Measurements from ENCODE around the gene DKK1. TPM values are rescaled to one million over a fixed set of nuclear protein-coding genes. Genes with fewer than 3 reads are reported as not detected.

The DKK1 gene
- total and polyA plus RNA-seq, 2 of the 13 experiments (the other 11 are each of a cell fraction or from before 2014, with no cell fraction given), result 123 to 262 TPM

DNA sequence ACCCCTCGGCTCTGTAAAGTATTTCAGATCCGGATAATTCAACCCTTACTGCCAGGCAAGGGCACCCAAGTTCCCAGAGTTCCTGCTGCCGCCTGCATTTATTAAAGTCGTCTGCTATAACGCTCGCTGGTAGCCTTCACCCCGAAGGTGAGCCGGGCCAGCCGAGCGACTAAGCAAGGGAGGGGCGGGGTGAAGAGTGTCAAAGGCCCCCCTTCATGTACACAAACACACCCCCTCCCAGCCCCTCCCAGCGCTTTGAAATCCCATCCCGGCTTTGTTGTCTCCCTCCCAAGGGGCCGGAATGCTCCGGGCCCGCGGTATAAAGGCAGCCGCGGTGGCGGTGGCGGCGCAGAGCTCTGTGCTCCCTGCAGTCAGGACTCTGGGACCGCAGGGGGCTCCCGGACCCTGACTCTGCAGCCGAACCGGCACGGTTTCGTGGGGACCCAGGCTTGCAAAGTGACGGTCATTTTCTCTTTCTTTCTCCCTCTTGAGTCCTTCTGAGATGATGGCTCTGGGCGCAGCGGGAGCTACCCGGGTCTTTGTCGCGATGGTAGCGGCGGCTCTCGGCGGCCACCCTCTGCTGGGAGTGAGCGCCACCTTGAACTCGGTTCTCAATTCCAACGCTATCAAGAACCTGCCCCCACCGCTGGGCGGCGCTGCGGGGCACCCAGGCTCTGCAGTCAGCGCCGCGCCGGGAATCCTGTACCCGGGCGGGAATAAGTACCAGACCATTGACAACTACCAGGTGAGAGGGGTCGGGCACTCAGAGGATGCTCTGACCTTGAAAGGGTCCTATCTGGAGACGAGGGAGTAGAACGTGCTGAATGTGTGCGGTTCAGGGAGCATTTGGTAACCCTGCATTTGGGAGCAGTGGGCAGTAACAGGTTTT lies at the start of gene DKK1 (continued):
- no peak for TF ChIP-seq ZNF251 (CRISPR knock-in tag; IDR thresholded peaks at IDR 0.05)
- TF ChIP-seq SALL2 (CRISPR knock-in tag; IDR thresholded peaks at IDR 0.05), result peak; percentile 83; the same call in 1 of the 2 replicates
- no peak for TF ChIP-seq ARHGAP35 (CRISPR knock-in tag; IDR thresholded peaks at IDR 0.05; ENCODE audit: borderline replicate concordance)
- peak; percentile 16 for TF ChIP-seq ZSCAN21 (CRISPR knock-in tag; IDR thresholded peaks at IDR 0.05; ENCODE audit: borderline replicate concordance)
- TF ChIP-seq, protein P1, sequence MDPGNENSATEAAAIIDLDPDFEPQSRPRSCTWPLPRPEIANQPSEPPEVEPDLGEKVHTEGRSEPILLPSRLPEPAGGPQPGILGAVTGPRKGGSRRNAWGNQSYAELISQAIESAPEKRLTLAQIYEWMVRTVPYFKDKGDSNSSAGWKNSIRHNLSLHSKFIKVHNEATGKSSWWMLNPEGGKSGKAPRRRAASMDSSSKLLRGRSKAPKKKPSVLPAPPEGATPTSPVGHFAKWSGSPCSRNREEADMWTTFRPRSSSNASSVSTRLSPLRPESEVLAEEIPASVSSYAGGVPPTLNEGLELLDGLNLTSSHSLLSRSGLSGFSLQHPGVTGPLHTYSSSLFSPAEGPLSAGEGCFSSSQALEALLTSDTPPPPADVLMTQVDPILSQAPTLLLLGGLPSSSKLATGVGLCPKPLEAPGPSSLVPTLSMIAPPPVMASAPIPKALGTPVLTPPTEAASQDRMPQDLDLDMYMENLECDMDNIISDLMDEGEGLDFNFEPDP (CRISPR knock-in tag; conservative IDR thresholded peaks at IDR 0.05), result peak; percentile 12; the same call in 1 of the 2 replicates
- TF ChIP-seq ZNF550 (CRISPR knock-in tag; IDR thresholded peaks at IDR 0.05; ENCODE audit: borderline replicate concordance), result no peak
- no peak for TF ChIP-seq SETDB1 (CRISPR knock-in tag; IDR thresholded peaks at IDR 0.05; ENCODE audit: borderline replicate concordance)
- TF ChIP-seq NFYC (CRISPR knock-in tag; IDR thresholded peaks at IDR 0.05), result no peak
- TF ChIP-seq ZNF780A (CRISPR knock-in tag; IDR thresholded peaks at IDR 0.05), result 0 out of 2 replicates have a peak, but pooled peaks have one; percentile 30
- TF ChIP-seq ZNF263 (CRISPR knock-in tag; IDR thresholded peaks at IDR 0.05), result peak; percentile 85
- TF ChIP-seq, protein P2, sequence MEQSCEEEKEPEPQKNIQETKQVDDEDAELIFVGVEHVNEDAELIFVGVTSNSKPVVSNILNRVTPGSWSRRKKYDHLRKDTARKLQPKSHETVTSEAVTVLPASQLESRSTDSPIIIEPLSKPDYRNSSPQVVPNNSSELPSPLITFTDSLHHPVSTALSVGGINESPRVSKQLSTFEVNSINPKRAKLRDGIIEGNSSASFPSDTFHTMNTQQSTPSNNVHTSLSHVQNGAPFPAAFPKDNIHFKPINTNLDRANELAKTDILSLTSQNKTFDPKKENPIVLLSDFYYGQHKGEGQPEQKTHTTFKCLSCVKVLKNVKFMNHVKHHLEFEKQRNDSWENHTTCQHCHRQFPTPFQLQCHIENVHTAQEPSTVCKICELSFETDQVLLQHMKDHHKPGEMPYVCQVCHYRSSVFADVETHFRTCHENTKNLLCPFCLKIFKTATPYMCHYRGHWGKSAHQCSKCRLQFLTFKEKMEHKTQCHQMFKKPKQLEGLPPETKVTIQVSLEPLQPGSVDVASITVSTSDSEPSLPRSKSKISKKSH (CRISPR knock-in tag; IDR thresholded peaks at IDR 0.05; ENCODE audit: borderline replicate concordance), result peak; percentile 89
- TF ChIP-seq ZFY (CRISPR knock-in tag; IDR thresholded peaks at IDR 0.05), result no peak; the same call in 1 of the 2 replicates
- TF ChIP-seq, protein P3, sequence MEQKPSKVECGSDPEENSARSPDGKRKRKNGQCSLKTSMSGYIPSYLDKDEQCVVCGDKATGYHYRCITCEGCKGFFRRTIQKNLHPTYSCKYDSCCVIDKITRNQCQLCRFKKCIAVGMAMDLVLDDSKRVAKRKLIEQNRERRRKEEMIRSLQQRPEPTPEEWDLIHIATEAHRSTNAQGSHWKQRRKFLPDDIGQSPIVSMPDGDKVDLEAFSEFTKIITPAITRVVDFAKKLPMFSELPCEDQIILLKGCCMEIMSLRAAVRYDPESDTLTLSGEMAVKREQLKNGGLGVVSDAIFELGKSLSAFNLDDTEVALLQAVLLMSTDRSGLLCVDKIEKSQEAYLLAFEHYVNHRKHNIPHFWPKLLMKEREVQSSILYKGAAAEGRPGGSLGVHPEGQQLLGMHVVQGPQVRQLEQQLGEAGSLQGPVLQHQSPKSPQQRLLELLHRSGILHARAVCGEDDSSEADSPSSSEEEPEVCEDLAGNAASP (CRISPR knock-in tag; IDR thresholded peaks at IDR 0.05; ENCODE audit: borderline replicate concordance), result peak; percentile 35
- peak; percentile 48; the same call in 1 of the 2 replicates for TF ChIP-seq ZNF678 (CRISPR knock-in tag; IDR thresholded peaks at IDR 0.05)
- TF ChIP-seq FOXA3 (CRISPR knock-in tag; IDR thresholded peaks at IDR 0.05), result peak; percentile 84
- TF ChIP-seq JUNB (CRISPR knock-in tag; IDR thresholded peaks at IDR 0.05; ENCODE audit: borderline replicate concordance), result no peak
- TF ChIP-seq RNF2 (conservative IDR thresholded peaks at IDR 0.05; ENCODE audit: low read depth), result no peak; the same call in 1 of the 2 replicates
- 0 out of 2 replicates have a peak, but pooled peaks have one; percentile 38 for TF ChIP-seq ISX (CRISPR knock-in tag; conservative IDR thresholded peaks at IDR 0.05)
- peak; percentile 57 for TF ChIP-seq KDM3A (CRISPR knock-in tag; IDR thresholded peaks at IDR 0.05; ENCODE audit: low read depth)
- TF ChIP-seq, protein P4, sequence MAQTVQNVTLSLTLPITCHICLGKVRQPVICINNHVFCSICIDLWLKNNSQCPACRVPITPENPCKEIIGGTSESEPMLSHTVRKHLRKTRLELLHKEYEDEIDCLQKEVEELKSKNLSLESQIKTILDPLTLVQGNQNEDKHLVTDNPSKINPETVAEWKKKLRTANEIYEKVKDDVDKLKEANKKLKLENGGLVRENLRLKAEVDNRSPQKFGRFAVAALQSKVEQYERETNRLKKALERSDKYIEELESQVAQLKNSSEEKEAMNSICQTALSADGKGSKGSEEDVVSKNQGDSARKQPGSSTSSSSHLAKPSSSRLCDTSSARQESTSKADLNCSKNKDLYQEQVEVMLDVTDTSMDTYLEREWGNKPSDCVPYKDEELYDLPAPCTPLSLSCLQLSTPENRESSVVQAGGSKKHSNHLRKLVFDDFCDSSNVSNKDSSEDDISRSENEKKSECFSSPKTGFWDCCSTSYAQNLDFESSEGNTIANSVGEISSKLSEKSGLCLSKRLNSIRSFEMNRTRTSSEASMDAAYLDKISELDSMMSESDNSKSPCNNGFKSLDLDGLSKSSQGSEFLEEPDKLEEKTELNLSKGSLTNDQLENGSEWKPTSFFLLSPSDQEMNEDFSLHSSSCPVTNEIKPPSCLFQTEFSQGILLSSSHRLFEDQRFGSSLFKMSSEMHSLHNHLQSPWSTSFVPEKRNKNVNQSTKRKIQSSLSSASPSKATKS (CRISPR knock-in tag; IDR thresholded peaks at IDR 0.05), result peak; percentile 61; the same call in 1 of the 2 replicates
- no peak for TF ChIP-seq CAMTA2 (CRISPR knock-in tag; IDR thresholded peaks at IDR 0.05; ENCODE audit: borderline replicate concordance)
- TF ChIP-seq FOXA1 (IDR thresholded peaks at IDR 0.05), result no peak
- TF ChIP-seq FOXA1 (CRISPR knock-in tag; IDR thresholded peaks at IDR 0.05), result peak; percentile 88

All from HepG2 (cell line).